Measurements from ENCODE around the gene SEPHS2. TPM values are rescaled to one million over a fixed set of nuclear protein-coding genes. Genes with fewer than 3 reads are reported as not detected.
"Not testable (repeated sequence)": the region's sequence is repeated elsewhere in the genome, so short reads cannot be mapped to it uniquely, and the experiment has no call there.

SEPHS2 gene
- total and polyA plus RNA-seq, 8 donors, result 28.4 to 64.0 (median 32.2) TPM

- Histone ChIP-seq H3K36me3 (peaks cover 0 to 73% of the 10 kb centered on the region in 2 donors), H3K4me3 (no peak overlapping the region), H3K27me3 (no peaks in the 10 kb centered on the region), H3K9me3 (no peaks in the 10 kb centered on the region), H3K4me1 (no peaks in the 10 kb centered on the region), H3K27ac (no peak overlapping the region)
- ATAC-seq, result no peak
- TF ChIP-seq, protein P1, sequence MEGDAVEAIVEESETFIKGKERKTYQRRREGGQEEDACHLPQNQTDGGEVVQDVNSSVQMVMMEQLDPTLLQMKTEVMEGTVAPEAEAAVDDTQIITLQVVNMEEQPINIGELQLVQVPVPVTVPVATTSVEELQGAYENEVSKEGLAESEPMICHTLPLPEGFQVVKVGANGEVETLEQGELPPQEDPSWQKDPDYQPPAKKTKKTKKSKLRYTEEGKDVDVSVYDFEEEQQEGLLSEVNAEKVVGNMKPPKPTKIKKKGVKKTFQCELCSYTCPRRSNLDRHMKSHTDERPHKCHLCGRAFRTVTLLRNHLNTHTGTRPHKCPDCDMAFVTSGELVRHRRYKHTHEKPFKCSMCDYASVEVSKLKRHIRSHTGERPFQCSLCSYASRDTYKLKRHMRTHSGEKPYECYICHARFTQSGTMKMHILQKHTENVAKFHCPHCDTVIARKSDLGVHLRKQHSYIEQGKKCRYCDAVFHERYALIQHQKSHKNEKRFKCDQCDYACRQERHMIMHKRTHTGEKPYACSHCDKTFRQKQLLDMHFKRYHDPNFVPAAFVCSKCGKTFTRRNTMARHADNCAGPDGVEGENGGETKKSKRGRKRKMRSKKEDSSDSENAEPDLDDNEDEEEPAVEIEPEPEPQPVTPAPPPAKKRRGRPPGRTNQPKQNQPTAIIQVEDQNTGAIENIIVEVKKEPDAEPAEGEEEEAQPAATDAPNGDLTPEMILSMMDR (IDR thresholded peaks at IDR 0.05), result no peak
- DNase-seq, result no peak
- intact Hi-C loops (cut with DNase I), result no loop called here
Observed at GRCh38 chr16:30482366-30482765, 36.7 kb upstream of the SEPHS2 start.

DNA sequence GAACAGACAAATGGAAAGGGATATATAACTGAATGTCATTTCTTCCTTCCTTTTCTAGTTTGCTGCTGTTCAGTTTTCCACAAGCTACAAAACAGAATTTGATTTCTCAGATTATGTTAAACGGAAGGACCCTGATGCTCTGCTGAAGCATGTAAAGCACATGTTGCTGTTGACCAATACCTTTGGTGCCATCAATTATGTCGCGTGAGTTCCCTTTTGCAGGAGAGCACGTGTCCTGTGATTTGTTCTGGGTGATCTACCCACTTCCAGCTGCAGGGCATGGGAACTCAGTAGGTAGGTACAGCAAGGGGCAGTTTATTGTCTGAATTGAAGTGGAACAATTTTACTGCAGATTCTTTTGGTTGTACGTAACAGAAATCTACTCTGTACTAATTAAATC, 35.7 kb upstream of the SEPHS2 start:
- H3K36me3 ChIP-seq, result peaks cover 0 to 64% of the 10 kb centered on the region in 2 donors
- ATAC-seq (no peak), DNase-seq (no peak)
- H3K27me3 ChIP-seq, result peaks cover 0 to 2% of the 10 kb centered on the region in 2 donors
- TF ChIP-seq, protein P1 (IDR thresholded peaks at IDR 0.05), result no peak
- intact Hi-C loops (cut with DNase I), result no loop called here
- no peaks in the 10 kb centered on the region for H3K9me3 ChIP-seq
- H3K4me1 ChIP-seq, result no peaks in the 10 kb centered on the region
- no peak overlapping the region for H3K27ac ChIP-seq
- no peak overlapping the region for H3K4me3 ChIP-seq

DNA sequence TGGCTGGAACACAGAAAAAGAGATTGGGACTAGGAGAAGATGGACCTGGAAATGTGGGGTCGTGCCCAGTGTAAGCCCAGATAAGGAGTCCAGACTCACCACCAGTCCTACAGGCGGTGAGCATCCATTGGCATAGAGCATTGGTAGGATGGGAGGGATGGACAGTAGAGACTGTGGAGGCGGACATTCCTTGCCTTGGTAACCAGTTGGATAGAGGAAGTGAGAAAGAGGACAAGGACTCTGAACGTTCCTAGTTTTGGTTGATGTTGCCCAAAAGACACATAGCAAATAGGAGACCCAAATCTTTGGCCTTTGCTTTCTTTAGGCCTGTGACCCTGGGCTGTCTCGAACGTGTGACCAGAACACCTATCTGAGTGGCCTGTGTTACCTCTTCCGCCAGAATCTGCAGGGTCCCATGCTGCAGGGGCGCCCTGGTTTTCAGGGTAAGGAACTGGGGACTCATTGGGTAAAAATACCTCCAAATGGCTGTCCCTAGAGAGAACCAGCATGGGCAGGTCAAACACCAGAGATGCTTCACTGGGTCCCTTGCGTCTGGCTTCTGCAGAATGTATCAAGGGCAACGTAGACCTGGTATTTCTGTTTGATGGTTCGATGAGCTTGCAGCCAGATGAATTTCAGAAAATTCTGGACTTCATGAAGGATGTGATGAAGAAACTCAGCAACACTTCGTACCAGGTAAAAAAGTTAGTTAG, 33.2 kb upstream of the SEPHS2 start:
- no peak overlapping the region for H3K4me3 ChIP-seq
- no peaks in the 10 kb centered on the region for H3K9me3 ChIP-seq
- TF ChIP-seq, protein P1 (IDR thresholded peaks at IDR 0.05), result no peak
- intact Hi-C loops (cut with DNase I), result no loop called here
- peaks cover 0 to 25% of the 10 kb centered on the region in 2 donors for H3K27me3 ChIP-seq
- H3K4me1 ChIP-seq, result peaks cover 0 to 13% of the 10 kb centered on the region in 2 donors
- ATAC-seq (no peak), DNase-seq (no peak)
- no peak overlapping the region for H3K27ac ChIP-seq
- peaks cover 0 to 50% of the 10 kb centered on the region in 2 donors for H3K36me3 ChIP-seq

DNA sequence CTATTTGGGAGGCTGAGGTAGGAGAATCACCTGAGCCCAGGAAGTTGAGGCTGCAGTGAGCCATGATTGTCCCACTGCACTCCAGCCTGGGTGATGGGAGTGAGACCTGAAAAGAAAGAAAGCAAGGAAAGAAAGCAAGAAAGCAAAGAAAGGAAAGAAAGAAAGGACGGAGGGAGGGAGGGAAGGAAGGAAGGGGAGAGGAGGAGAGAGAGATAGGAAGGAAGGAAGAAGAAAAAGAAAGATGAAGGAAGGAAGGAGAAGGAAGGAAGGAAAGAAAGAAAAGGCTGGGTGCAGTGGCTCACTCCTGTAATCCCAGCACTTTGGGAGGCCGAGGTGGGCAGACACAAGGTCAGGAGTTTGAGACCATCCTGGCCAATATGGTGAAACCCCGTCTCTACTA, 32.1 kb upstream of the SEPHS2 start:
- H3K27ac ChIP-seq; ATAC-seq; H3K9me3 ChIP-seq; DNase-seq; intact Hi-C loops (cut with DNase I); H3K4me3 ChIP-seq: not testable (repeated sequence)
- H3K4me1 ChIP-seq, result peaks cover 0 to 23% of the 10 kb centered on the region in 2 donors
- peaks cover 0 to 36% of the 10 kb centered on the region in 2 donors for H3K27me3 ChIP-seq
- peaks cover 0 to 39% of the 10 kb centered on the region in 2 donors for H3K36me3 ChIP-seq

DNA sequence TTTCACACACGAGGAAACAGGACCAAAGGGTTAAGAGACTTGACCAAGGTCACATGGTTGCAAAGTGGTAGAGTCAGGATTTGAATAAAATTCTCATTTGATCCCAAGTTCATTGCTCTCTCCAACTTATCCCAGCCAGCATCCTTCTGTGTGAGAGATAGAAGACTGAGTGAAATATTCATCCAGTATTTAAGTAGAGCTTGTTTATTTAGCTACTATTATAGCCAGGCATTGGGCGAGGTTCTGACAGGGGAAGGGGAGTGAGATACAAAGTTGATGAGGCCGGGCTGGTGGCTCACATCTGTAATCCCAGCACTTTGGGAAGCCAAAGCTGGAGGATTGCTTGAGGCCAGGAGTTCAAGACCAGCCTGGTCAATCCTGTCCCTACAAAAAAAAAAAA, 31.3 kb upstream of the SEPHS2 start:
- Histone ChIP-seq H3K9me3 (no peaks in the 10 kb centered on the region), H3K36me3 (peaks cover 0 to 31% of the 10 kb centered on the region in 2 donors), H3K27ac (no peak overlapping the region), H3K27me3 (peaks cover 0 to 44% of the 10 kb centered on the region in 2 donors), H3K4me1 (peaks cover 0 to 29% of the 10 kb centered on the region in 2 donors), H3K4me3 (no peak overlapping the region)
- no peak for DNase-seq
- intact Hi-C loops (cut with DNase I), result no loop called here
- ATAC-seq, result no peak
- TF ChIP-seq, protein P1 (IDR thresholded peaks at IDR 0.05), result no peak
